Smooth muscle cell (in vitro differentiated cells): ENCODE data around the gene ZFR2. TPM values are rescaled to one million over a fixed set of nuclear protein-coding genes. Genes with fewer than 3 reads are reported as not detected.

Experiments used
- DNase-seq: peaks from one replicate; lab custom pipeline; 2025; ENCODE audit not compliant: unreplicated experiment; lab: John Stamatoyannopoulos, UW
- H2AFZ ChIP-seq: fragments of 200-600 bp; sonication (generic); 2 replicates; pipeline ENCODE4 v1.6.0; 2016; ENCODE audit warnings: antibody characterized with exemption, low read depth, mild to moderate bottlenecking
- H3F3A ChIP-seq: fragments of 200-600 bp; sonication (generic); 2 replicates; pipeline ENCODE4 v1.6.0; 2017; ENCODE audit warnings: antibody characterized with exemption, low read depth
- H3K27ac ChIP-seq: fragments of 200-600 bp; sonication (generic); 2 replicates; pipeline ENCODE4 v1.5.1; 2016; ENCODE audit warnings: low read depth, mild to moderate bottlenecking
- H3K27me3 ChIP-seq: fragments of 200-600 bp; sonication (generic); 2 replicates; pipeline ENCODE4 v1.6.1; 2016; ENCODE audit warnings: low read depth, mild to moderate bottlenecking
- H3K36me3 ChIP-seq: fragments of 200-600 bp; sonication (generic); 2 replicates; pipeline ENCODE4 v1.5.1; 2016; ENCODE audit warnings: low read depth
- H3K4me1 ChIP-seq: fragments of 200-600 bp; sonication (generic); 2 replicates; pipeline ENCODE4 v1.5.1; 2016; ENCODE audit warnings: low read depth
- H3K4me2 ChIP-seq: fragments of 200-600 bp; sonication (generic); 2 replicates; pipeline ENCODE4 v1.6.0; 2016; ENCODE audit warnings: mild to moderate bottlenecking
- H3K4me3 ChIP-seq: fragments of 200-600 bp; sonication (generic); 2 replicates; pipeline ENCODE4 v1.5.1; 2016; ENCODE audit warnings: mild to moderate bottlenecking
- H3K79me2 ChIP-seq: fragments of 200-600 bp; sonication (generic); 2 replicates; pipeline ENCODE4 v1.6.0; 2016; ENCODE audit warnings: low read depth, mild to moderate bottlenecking
- H3K9ac ChIP-seq: fragments of 200-600 bp; sonication (generic); 2 replicates; pipeline ENCODE4 v1.6.0; 2016; ENCODE audit warnings: low read depth
- H3K9me3 ChIP-seq: fragments of 200-600 bp; sonication (generic); replicated peaks from 2 replicates; pipeline ENCODE4 v1.5.1; 2016; ENCODE audit warnings: low read depth
- H4K20me1 ChIP-seq: fragments of 200-600 bp; sonication (generic); 2 replicates; pipeline ENCODE4 v1.6.0; 2016; ENCODE audit warnings: low read depth
- CTCF ChIP-seq: fragments of 200-600 bp; sonication (generic); IDR thresholded peaks from 2 replicates; pipeline ENCODE4 v1.5.1; 2017; ENCODE audit warnings: borderline replicate concordance, mild to moderate bottlenecking, antibody characterized with exemption; ENCODE audit not compliant: insufficient read depth, poor library complexity, severe bottlenecking
- WGBS: methylation state at CpG from one replicate; pipeline ENCODE4 v1.1.7; 2016; ENCODE audit warnings: low lambda C conversion rate; 5-methylcytosine and 5-hydroxymethylcytosine counted together
- polyA plus RNA-seq: library from polyadenylated mRNA; unstranded; fragments of >200 nt; fragmentation: Nextera tagmentation; extraction: Ambion mirVana; gene quantifications from 2 replicates; pipeline ENCODE4 v1.2.1, GENCODE V29; 2016
- total RNA-seq: library from RNA; depleted of rRNA; stranded (reverse); fragments of >200 nt; gene quantifications from 2 replicates; pipeline ENCODE4 v1.2.3, GENCODE V29; 2014

Gene ZFR2
- total and polyA plus RNA-seq, 2 experiments from 2014 or later = 0.54 to 1.8 TPM

- no peaks in the 10 kb centered on the region for H3K36me3 ChIP-seq
- H4K20me1 ChIP-seq = no peaks in the 10 kb centered on the region
- H2AFZ ChIP-seq = no peak overlapping the region
- no peaks in the 10 kb centered on the region for H3K4me1 ChIP-seq
- no peaks in the 10 kb centered on the region for H3F3A ChIP-seq
- H3K79me2 ChIP-seq = no peaks in the 10 kb centered on the region
- no peak for DNase-seq
- H3K27me3 ChIP-seq = no peaks in the 10 kb centered on the region
- WGBS = 88% methylated on average over 11 of the region's 11 CpGs
- H3K9ac ChIP-seq = no peak overlapping the region
- TF ChIP-seq CTCF = no peak
- H3K4me3 ChIP-seq = no peak overlapping the region
- no peaks in the 10 kb centered on the region for H3K9me3 ChIP-seq
- H3K27ac ChIP-seq = no peak overlapping the region
- no peak overlapping the region for H3K4me2 ChIP-seq
Measured at GRCh38 chr19:3842948-3843347, 25.9 kb downstream of the ZFR2 start.

- Histone ChIP-seq H3K4me1 (no peaks in the 10 kb centered on the region), H2AFZ (no peak overlapping the region), H4K20me1 (no peaks in the 10 kb centered on the region), H3K4me2 (no peak overlapping the region), H3K27me3 (no peaks in the 10 kb centered on the region), H3K27ac (no peak overlapping the region), H3K9me3 (no peaks in the 10 kb centered on the region), H3K79me2 (no peaks in the 10 kb centered on the region), H3K9ac (no peak overlapping the region), H3F3A (no peaks in the 10 kb centered on the region), H3K4me3 (no peak overlapping the region), H3K36me3 (no peaks in the 10 kb centered on the region)
- WGBS = 96% methylated on average over 10 of the region's 10 CpGs
- no peak for TF ChIP-seq CTCF
- DNase-seq = no peak
Measured at GRCh38 chr19:3840804-3841203, 28.0 kb downstream of the ZFR2 start.

GRCh38 chr19:3839941-3840340, 28.9 kb downstream of the ZFR2 start:
- H2AFZ ChIP-seq = no peak overlapping the region
- no peak overlapping the region for H3K4me3 ChIP-seq
- H3K36me3 ChIP-seq = no peaks in the 10 kb centered on the region
- no peak overlapping the region for H3K27ac ChIP-seq
- no peak overlapping the region for H3K9ac ChIP-seq
- H3K4me1 ChIP-seq = no peaks in the 10 kb centered on the region
- H3K4me2 ChIP-seq = no peak overlapping the region
- H3K9me3 ChIP-seq = no peaks in the 10 kb centered on the region
- no peak for DNase-seq
- H3K79me2 ChIP-seq = no peaks in the 10 kb centered on the region
- no peaks in the 10 kb centered on the region for H3F3A ChIP-seq
- H4K20me1 ChIP-seq = no peaks in the 10 kb centered on the region
- TF ChIP-seq CTCF = no peak
- no peaks in the 10 kb centered on the region for H3K27me3 ChIP-seq
- WGBS = 89% methylated on average over 13 of the region's 13 CpGs

- Histone ChIP-seq H3K4me2 (no peak overlapping the region), H2AFZ (no peak overlapping the region), H3K4me3 (no peak overlapping the region), H4K20me1 (no peaks in the 10 kb centered on the region), H3K36me3 (no peaks in the 10 kb centered on the region), H3K27me3 (no peaks in the 10 kb centered on the region), H3F3A (no peaks in the 10 kb centered on the region), H3K79me2 (no peaks in the 10 kb centered on the region), H3K9ac (no peak overlapping the region), H3K4me1 (no peaks in the 10 kb centered on the region), H3K27ac (no peak overlapping the region), H3K9me3 (no peaks in the 10 kb centered on the region)
- no peak for TF ChIP-seq CTCF
- 91% methylated on average over 12 of the region's 13 CpGs for WGBS
- no peak for DNase-seq
Measured at GRCh38 chr19:3838661-3839060, 30.2 kb downstream of the ZFR2 start.
